Esophagus squamous epithelium (tissue), 4 donors: ENCODE measurements around the gene HNF1A.
A peak's percentile ranks its signal among the peaks of the same experiment; 100 is the strongest.

ENCODE experiments used
- CTCF ChIP-seq, 6 experiments: fragments of 450-650 bp in 4 of 6; fragments of 200-600 bp in 2 of 6; sonication (generic) in 2 of 6; IDR thresholded peaks; one replicate each; pipeline ENCODE4 v1.5.1; 2016 to 2019; ENCODE audit warnings: antibody characterized with exemption in 6 of 6, mild to moderate bottlenecking in 4 of 6, moderate library complexity in 4 of 6
- POLR2A ChIP-seq, 4 donors: fragments of 450-650 bp; IDR thresholded peaks; one replicate each; pipeline ENCODE4 v1.6.1; 2017; ENCODE audit warnings: antibody characterized with exemption in 4 of 4, mild to moderate bottlenecking in 4 of 4, moderate library complexity in 3 of 4

GRCh38 chr12:120960657-120961056, 17.7 kb upstream of the HNF1A start:
- peak in 3 of 6 experiments; percentile 8 to 42 (median 8) for TF ChIP-seq CTCF (IDR thresholded peaks at IDR 0.05)
- no peak for TF ChIP-seq POLR2A (IDR thresholded peaks at IDR 0.05)
